Erythroblast (primary cell): ENCODE data around the gene STMP1.

ENCODE experiments used
- GATA1 ChIP-seq: IDR thresholded peaks from 2 replicates; pipeline ENCODE4 v1.6.1; 2011; ENCODE audit warnings: low read depth, mild to moderate bottlenecking, control low read depth, low read length, moderate library complexity
- POLR2A ChIP-seq: IDR thresholded peaks from 2 replicates; pipeline ENCODE4 v1.6.1; 2011; ENCODE audit warnings: mild to moderate bottlenecking, low read length

- TF ChIP-seq POLR2A (no peak), GATA1 (no peak)
Observed at GRCh38 chr7:135706038-135706742, 43.9 kb downstream of the STMP1 start.
